Stomach (tissue), 4 donors: ENCODE data around the gene SELENOM.

Experiments
- CTCF ChIP-seq, 7 experiments: fragments of 450-650 bp in 4 of 7; fragments of 200-600 bp in 3 of 7; sonication (generic) in 3 of 7; IDR thresholded peaks; one replicate each; pipeline ENCODE4 v1.5.1; 2016 to 2019; ENCODE audit warnings: antibody characterized with exemption in 7 of 7, control low read depth in 2 of 7, mild to moderate bottlenecking in 1 of 7
- EP300 ChIP-seq: sonication (generic); formaldehyde crosslinking; IDR thresholded peaks from one replicate; pipeline ENCODE4 v1.6.1; 2017; ENCODE audit warnings: antibody characterized with exemption
- POLR2A ChIP-seq, 4 donors: fragments of 450-650 bp; IDR thresholded peaks; one replicate each; pipeline ENCODE4 v1.6.1; 2016; ENCODE audit warnings: antibody characterized with exemption in 4 of 4, control low read depth in 2 of 4, mild to moderate bottlenecking in 1 of 4, moderate library complexity in 1 of 4
- POLR2AphosphoS5 ChIP-seq, 3 donors: sonication (generic); formaldehyde crosslinking; IDR thresholded peaks; one replicate each; pipeline ENCODE4 v1.6.1; 2016; ENCODE audit warnings: antibody characterized with exemption in 3 of 3

- TF ChIP-seq POLR2AphosphoS5 (IDR thresholded peaks at IDR 0.05) (no peak), CTCF (IDR thresholded peaks at IDR 0.05) (no peak), POLR2A (IDR thresholded peaks at IDR 0.05) (no peak), EP300 (no peak)
Observed at GRCh38 chr22:31068970-31069369, 38.4 kb downstream of the SELENOM start.
